NCI-H1436 treated with DMSO at 0.1 percent for 48 hours (cell line): ENCODE results near the gene UNKL.

Experiments
- DNase-seq: peaks from one replicate; lab custom pipeline; 2025; lab: John Stamatoyannopoulos, UW

Gene UNKL

GRCh38 chr16:1414532-1415260 lies at the start of gene UNKL:
UNKL (minus strand) TSS chr16:1414704; CDS start chr16:1414691, 13 bp downstream.
- no peak for DNase-seq

- DNase-seq: no peak
Measured at GRCh38 chr16:1461146-1461545, 46.6 kb upstream of the UNKL start.

- DNase-seq: no peak
Measured at GRCh38 chr16:1460602-1461138, 46.2 kb upstream of the UNKL start.

- DNase-seq: no peak
Measured at GRCh38 chr16:1459967-1460366, 45.5 kb upstream of the UNKL start.

GRCh38 chr16:1458977-1459341 lies 44.5 kb upstream of the UNKL start:
- DNase-seq: no peak

GRCh38 chr16:1458336-1458976 lies 44.0 kb upstream of the UNKL start:
- no peak for DNase-seq

- no peak for DNase-seq
Measured at GRCh38 chr16:1457489-1458245, 43.2 kb upstream of the UNKL start.

GRCh38 chr16:1456951-1457350 lies 42.4 kb upstream of the UNKL start:
- DNase-seq: no peak

GRCh38 chr16:1455190-1456171 lies 41.0 kb upstream of the UNKL start:
- no peak for DNase-seq

- DNase-seq: no peak
Measured at GRCh38 chr16:1454561-1454960, 40.1 kb upstream of the UNKL start.

- no peak for DNase-seq
Measured at GRCh38 chr16:1453316-1453715, 38.8 kb upstream of the UNKL start.

GRCh38 chr16:1452530-1452929 lies 38.0 kb upstream of the UNKL start:
- DNase-seq: no peak

- DNase-seq: no peak
Measured at GRCh38 chr16:1451702-1452392, 37.3 kb upstream of the UNKL start.

GRCh38 chr16:1450841-1451240 lies 36.3 kb upstream of the UNKL start:
- DNase-seq: no peak

- no peak for DNase-seq
Measured at GRCh38 chr16:1450218-1450617, 35.7 kb upstream of the UNKL start.

GRCh38 chr16:1449201-1449788 lies 34.8 kb upstream of the UNKL start:
- no peak for DNase-seq

GRCh38 chr16:1448536-1449116 lies 34.1 kb upstream of the UNKL start:
- DNase-seq: no peak

- no peak for DNase-seq
Measured at GRCh38 chr16:1447965-1448364, 33.5 kb upstream of the UNKL start.

GRCh38 chr16:1446296-1447080 lies 32.0 kb upstream of the UNKL start:
- DNase-seq: no peak
